BE2C (cell line): ENCODE data around the gene APOL6.
"Not testable (repeated sequence)": the region's sequence is repeated elsewhere in the genome, so short reads cannot be mapped to it uniquely, and the experiment has no call there.

Experiments
- DNase-seq: peaks from one replicate; pipeline ENCODE4 v3.0.0-alpha.2; 2020
- H3K27me3 ChIP-seq: fragments of 250-450 bp; sonication (Bioruptor Pico); 2 replicates; pipeline ENCODE4 v1.5.1; 2020; ENCODE audit warnings: mild to moderate bottlenecking
- H3K36me3 ChIP-seq: fragments of 250-450 bp; sonication (Bioruptor Pico); 2 replicates; pipeline ENCODE4 v1.5.1; 2020; ENCODE audit warnings: mild to moderate bottlenecking
- H3K4me1 ChIP-seq: fragments of 250-450 bp; sonication (Bioruptor Pico); 2 replicates; pipeline ENCODE4 v1.5.1; 2020
- H3K4me3 ChIP-seq: 2 replicates; pipeline ENCODE4 v1.5.1; 2011; ENCODE audit warnings: low read depth, low read length
- H3K9me3 ChIP-seq: fragments of 250-450 bp; sonication (Bioruptor Pico); 2 replicates; pipeline ENCODE4 v1.5.1; 2020
- TF ChIP-seq, protein P1 (sequence below): IDR thresholded peaks from 2 replicates; pipeline ENCODE4 v1.5.1; 2012; ENCODE audit warnings: mild to moderate bottlenecking, low read depth, low read length

The APOL6 gene

DNA sequence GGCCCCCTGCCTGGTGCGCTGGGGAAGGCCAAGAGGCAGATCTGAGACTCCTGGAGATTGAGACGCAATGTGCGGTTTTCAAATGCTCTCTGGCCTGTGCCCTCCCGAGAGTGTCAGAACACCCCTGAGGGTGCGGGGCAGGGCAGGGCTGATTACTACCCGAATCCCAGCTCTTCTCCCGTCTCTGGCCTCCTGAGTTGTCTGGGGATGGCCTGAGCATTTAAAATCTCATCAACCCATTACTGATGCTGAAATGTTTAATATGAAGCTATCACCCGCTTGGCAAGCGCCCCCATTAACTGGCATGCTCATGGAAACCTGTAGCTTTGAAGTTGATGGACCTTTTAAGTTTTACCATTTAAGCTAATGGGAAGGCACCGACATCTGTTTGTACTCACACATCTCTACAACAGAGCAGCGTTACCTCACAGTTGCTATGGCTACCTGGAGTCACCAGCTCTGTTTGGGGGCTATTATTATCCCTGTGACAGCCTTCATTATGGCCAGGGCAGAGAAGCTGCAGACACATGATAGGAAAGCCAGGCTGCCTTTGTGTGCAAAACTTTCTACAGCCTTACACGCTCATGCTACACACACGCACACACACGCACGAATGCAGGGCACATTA lies 27.5 kb upstream of the APOL6 start:
- peaks cover 24% of the 10 kb centered on the region for H3K4me1 ChIP-seq
- H3K36me3 ChIP-seq = no peaks in the 10 kb centered on the region
- TF ChIP-seq, protein P1, sequence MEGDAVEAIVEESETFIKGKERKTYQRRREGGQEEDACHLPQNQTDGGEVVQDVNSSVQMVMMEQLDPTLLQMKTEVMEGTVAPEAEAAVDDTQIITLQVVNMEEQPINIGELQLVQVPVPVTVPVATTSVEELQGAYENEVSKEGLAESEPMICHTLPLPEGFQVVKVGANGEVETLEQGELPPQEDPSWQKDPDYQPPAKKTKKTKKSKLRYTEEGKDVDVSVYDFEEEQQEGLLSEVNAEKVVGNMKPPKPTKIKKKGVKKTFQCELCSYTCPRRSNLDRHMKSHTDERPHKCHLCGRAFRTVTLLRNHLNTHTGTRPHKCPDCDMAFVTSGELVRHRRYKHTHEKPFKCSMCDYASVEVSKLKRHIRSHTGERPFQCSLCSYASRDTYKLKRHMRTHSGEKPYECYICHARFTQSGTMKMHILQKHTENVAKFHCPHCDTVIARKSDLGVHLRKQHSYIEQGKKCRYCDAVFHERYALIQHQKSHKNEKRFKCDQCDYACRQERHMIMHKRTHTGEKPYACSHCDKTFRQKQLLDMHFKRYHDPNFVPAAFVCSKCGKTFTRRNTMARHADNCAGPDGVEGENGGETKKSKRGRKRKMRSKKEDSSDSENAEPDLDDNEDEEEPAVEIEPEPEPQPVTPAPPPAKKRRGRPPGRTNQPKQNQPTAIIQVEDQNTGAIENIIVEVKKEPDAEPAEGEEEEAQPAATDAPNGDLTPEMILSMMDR = no peak
- no peak overlapping the region for H3K4me3 ChIP-seq
- H3K27me3 ChIP-seq = no peaks in the 10 kb centered on the region
- no peaks in the 10 kb centered on the region for H3K9me3 ChIP-seq
- peak; percentile 68 for DNase-seq

DNA sequence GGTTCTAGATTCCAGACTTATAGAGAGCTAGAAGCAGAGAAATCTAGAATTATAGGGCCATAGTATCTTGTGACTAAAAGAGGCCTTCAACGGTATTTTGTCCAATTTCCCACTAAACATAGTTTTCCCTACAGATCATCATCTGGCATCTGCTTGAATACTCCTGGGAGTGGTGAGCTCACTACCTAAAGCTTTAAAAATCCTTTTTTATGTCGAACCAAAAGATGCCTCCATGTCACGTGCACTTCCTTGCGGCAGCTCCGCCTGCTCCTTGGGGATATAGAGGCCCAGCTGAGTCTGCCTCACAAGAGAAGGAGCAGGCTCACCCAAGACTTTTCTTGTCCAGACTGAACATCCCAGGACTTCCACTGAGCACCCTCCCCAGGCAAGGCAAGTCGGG lies 26.8 kb upstream of the APOL6 start:
- TF ChIP-seq, protein P1 = no peak
- DNase-seq = no peak
- Histone ChIP-seq H3K9me3 (no peaks in the 10 kb centered on the region), H3K4me3 (no peak overlapping the region), H3K4me1 (peaks cover 24% of the 10 kb centered on the region), H3K27me3 (no peaks in the 10 kb centered on the region), H3K36me3 (no peaks in the 10 kb centered on the region)

DNA sequence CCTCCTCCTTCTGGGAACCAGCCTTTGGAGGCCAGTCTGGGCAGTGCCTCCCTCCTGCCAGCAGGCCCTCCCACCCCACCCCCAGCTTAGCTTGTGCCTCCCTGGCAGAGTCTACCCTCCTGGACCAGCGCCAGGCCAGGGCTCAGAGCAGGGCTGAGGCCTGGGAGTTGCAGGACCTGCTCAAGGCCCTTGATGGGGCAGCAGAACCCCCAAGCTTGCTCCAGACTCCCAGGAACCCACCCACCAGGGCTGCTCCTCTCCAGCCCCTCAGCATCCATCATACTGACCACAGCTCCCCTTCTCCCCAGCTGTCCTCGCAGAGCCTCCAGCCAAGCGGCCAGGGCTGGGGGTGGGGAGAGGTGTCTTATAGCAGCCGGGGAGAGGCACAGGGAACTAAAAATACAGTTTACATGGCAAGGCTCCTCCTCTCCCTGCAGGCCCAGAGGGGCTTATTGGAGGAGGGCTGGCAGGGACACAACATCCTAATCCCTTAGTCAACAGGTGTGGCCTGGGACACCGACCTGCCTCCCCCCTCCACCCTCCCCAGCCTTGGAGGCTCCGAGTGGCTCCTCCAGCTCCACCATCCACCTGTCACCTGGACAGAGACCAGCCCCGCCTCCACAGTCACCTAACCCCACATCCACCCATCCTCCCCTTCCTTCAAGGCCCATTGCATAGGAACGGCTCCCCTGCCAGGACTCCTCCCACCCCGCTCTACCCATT lies 25.9 kb upstream of the APOL6 start:
- TF ChIP-seq, protein P1 = no peak
- DNase-seq = peak; percentile 67
- Histone ChIP-seq H3K9me3 (no peaks in the 10 kb centered on the region), H3K4me1 (peaks cover 27% of the 10 kb centered on the region), H3K36me3 (no peaks in the 10 kb centered on the region), H3K4me3 (no peak overlapping the region), H3K27me3 (no peaks in the 10 kb centered on the region)

DNA sequence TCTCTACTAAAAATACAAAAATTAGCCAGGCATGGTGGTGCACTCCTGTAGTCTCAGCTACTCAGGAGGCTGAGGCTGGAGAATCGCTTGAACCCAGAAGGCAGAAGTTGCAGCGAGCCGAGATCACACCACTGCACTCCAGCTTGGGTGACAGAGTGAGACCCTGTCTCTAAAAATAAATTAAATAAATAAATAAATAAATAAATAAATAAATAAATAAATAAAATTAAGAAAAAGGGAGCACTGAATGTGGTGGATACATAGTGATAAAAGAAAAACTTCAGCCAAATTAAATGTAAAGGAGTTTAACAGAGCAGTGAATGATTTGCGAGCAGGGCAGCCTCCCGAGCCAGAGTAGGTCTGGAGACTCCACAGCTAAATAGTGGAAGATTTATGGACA lies 24.4 kb upstream of the APOL6 start:
- H3K4me1 ChIP-seq = peaks cover 32% of the 10 kb centered on the region
- H3K9me3 ChIP-seq, DNase-seq, H3K36me3 ChIP-seq, H3K27me3 ChIP-seq, H3K4me3 ChIP-seq: not testable (repeated sequence)

DNA sequence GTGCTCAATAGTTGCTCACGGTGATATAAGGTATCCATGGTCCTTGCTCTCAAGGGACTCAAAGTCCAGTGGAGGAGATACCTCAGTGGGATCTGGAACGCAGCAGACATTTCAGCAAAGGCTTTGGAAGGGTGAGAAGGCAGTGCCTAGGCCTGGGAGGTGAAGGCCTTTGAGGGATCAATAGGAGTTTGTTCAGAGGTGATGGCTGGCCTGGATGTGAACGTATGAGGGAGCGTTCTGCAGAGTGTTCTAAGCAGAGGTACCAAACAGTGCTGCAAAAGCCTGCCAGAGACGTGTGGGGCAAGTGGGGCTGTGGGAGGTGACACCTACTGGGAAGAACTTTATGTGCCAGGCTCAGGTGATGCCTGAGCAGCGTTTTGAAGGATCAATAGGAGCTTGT lies 23.7 kb upstream of the APOL6 start:
- Histone ChIP-seq H3K4me1 (peaks cover 32% of the 10 kb centered on the region), H3K36me3 (no peaks in the 10 kb centered on the region), H3K27me3 (no peaks in the 10 kb centered on the region), H3K9me3 (no peaks in the 10 kb centered on the region), H3K4me3 (no peak overlapping the region)
- no peak for DNase-seq
- TF ChIP-seq, protein P1 = no peak

DNA sequence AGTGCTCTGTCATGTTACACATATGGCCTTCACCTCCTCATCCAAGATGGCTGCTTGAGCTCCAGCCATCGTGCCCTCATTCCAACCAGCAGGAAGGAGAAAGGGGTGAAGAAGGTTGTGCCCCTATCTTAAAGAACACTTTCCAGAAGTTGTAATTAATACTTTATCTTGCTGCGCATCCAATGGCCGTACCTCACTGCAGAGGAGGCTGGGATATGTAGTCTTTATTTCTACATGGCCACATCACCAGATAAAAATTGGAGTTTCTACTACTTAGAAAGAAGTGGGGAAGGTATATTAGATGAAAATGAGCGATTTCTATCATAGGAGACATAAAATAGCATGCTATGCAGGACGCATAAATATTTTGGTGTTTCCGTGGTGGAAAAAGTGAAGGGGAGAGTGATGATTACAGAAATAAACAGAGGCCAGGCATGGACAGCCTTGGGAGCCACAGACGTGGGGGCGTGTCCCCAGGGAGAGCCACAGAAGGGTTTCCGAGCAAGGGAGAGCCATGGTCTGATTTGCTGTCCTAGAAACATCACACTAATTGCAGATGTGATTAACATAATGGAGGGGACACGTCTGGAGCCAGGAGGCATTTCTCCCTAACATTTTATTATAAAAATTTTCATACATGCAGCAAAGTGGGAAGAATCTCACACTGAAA lies 22.3 kb upstream of the APOL6 start:
- DNase-seq = peak; percentile 60
- Histone ChIP-seq H3K36me3 (no peaks in the 10 kb centered on the region), H3K9me3 (no peaks in the 10 kb centered on the region), H3K27me3 (no peaks in the 10 kb centered on the region), H3K4me3 (no peak overlapping the region), H3K4me1 (peaks cover 26% of the 10 kb centered on the region)
- TF ChIP-seq, protein P1 = no peak
